ENCODE results near the gene CELF2. TPM values are rescaled to one million over a fixed set of nuclear protein-coding genes. Genes with fewer than 3 reads are reported as not detected.
A peak's percentile ranks its signal among the peaks of the same experiment; 100 is the strongest.

The CELF2 gene
- total RNA-seq, 1 donor from 2014 or later, result 31.6 TPM

- no peaks in the 10 kb centered on the region for H3K79me2 ChIP-seq (ENCODE audit: low read depth)
- H3K27me3 Mint-ChIP-seq (ENCODE audit: insufficient read depth, low read depth), result no peaks in the 10 kb centered on the region
- H3K27me3 ChIP-seq, result no peaks in the 10 kb centered on the region
- H3F3A ChIP-seq (ENCODE audit: low read depth), result peaks cover 14% of the 10 kb centered on the region
- H3K4me1 Mint-ChIP-seq, result peaks cover 43% of the 10 kb centered on the region
- TF ChIP-seq EZH2phosphoT487 (IDR thresholded peaks at IDR 0.05) (no peak), EZH2 (IDR thresholded peaks at IDR 0.05) (no peak), CTCF (IDR thresholded peaks at IDR 0.05) (no peak)
- no peaks in the 10 kb centered on the region for H3K36me3 ChIP-seq
- H3K27ac Mint-ChIP-seq, result no peak overlapping the region
- H2AFZ ChIP-seq (replicated peaks), result no peak overlapping the region
- H3K4me3 Mint-ChIP-seq, result no peak overlapping the region
- peaks cover 20% of the 10 kb centered on the region for H3K4me1 ChIP-seq
- H3K9me3 ChIP-seq (ENCODE audit: low read depth), result no peaks in the 10 kb centered on the region
- no peak overlapping the region for H3K27ac ChIP-seq
- H3K4me3 ChIP-seq, result no peak overlapping the region
- no peaks in the 10 kb centered on the region for H3K36me3 Mint-ChIP-seq
- no peaks in the 10 kb centered on the region for H3K9me3 Mint-ChIP-seq
- no peak overlapping the region for H3K4me2 ChIP-seq
- no peaks in the 10 kb centered on the region for H4K20me1 ChIP-seq (ENCODE audit: low read depth)
- DNase-seq (ENCODE audit: low spot score), result no peak
- H3K9ac ChIP-seq, result no peak overlapping the region
Measured at GRCh38 chr10:11265484-11265883, 247.8 kb downstream of the CELF2 start.

GRCh38 chr10:11266426-11266825 lies 248.8 kb downstream of the CELF2 start:
- no peak for TF ChIP-seq EZH2phosphoT487 (IDR thresholded peaks at IDR 0.05)
- no peak for TF ChIP-seq EZH2 (IDR thresholded peaks at IDR 0.05)
- no peak for TF ChIP-seq CTCF (IDR thresholded peaks at IDR 0.05)
- Mint-ChIP-seq H3K4me3 (no peak overlapping the region), H3K9me3 (no peaks in the 10 kb centered on the region), H3K27ac (peak overlapping the region; percentile 27), H3K27me3 (ENCODE audit: insufficient read depth, low read depth) (no peaks in the 10 kb centered on the region), H3K36me3 (no peaks in the 10 kb centered on the region), H3K4me1 (peaks cover 43% of the 10 kb centered on the region)
- H3K27ac ChIP-seq, result no peak overlapping the region
- DNase-seq (ENCODE audit: low spot score), result peak; percentile 16
- H4K20me1 ChIP-seq (ENCODE audit: low read depth), result no peaks in the 10 kb centered on the region
- H3K79me2 ChIP-seq (ENCODE audit: low read depth), result no peaks in the 10 kb centered on the region
- H3K27me3 ChIP-seq, result no peaks in the 10 kb centered on the region
- peaks cover 20% of the 10 kb centered on the region for H3K4me1 ChIP-seq
- H2AFZ ChIP-seq (replicated peaks), result no peak overlapping the region
- peaks cover 14% of the 10 kb centered on the region for H3F3A ChIP-seq (ENCODE audit: low read depth)
- no peak overlapping the region for H3K4me3 ChIP-seq
- no peaks in the 10 kb centered on the region for H3K9me3 ChIP-seq (ENCODE audit: low read depth)
- peak overlapping the region; percentile 11 for H3K4me2 ChIP-seq
- no peaks in the 10 kb centered on the region for H3K36me3 ChIP-seq
- H3K9ac ChIP-seq, result no peak overlapping the region

- H2AFZ ChIP-seq (replicated peaks), result no peak overlapping the region
- peak overlapping the region; percentile 31 for H3K4me2 ChIP-seq
- H3K4me1 ChIP-seq, result peaks cover 32% of the 10 kb centered on the region
- no peaks in the 10 kb centered on the region for H4K20me1 ChIP-seq (ENCODE audit: low read depth)
- H3K27me3 ChIP-seq, result no peaks in the 10 kb centered on the region
- peak; percentile 93 for DNase-seq (ENCODE audit: low spot score)
- H3K27ac Mint-ChIP-seq, result peak overlapping the region; percentile 3
- no peaks in the 10 kb centered on the region for H3K79me2 ChIP-seq (ENCODE audit: low read depth)
- no peaks in the 10 kb centered on the region for H3K27me3 Mint-ChIP-seq (ENCODE audit: insufficient read depth, low read depth)
- no peaks in the 10 kb centered on the region for H3K9me3 Mint-ChIP-seq
- no peaks in the 10 kb centered on the region for H3K9me3 ChIP-seq (ENCODE audit: low read depth)
- peaks cover 40% of the 10 kb centered on the region for H3K4me1 Mint-ChIP-seq
- H3K9ac ChIP-seq, result no peak overlapping the region
- H3K36me3 Mint-ChIP-seq, result peaks cover 8% of the 10 kb centered on the region
- H3K4me3 Mint-ChIP-seq, result no peak overlapping the region
- no peak overlapping the region for H3K4me3 ChIP-seq
- TF ChIP-seq EZH2 (IDR thresholded peaks at IDR 0.05), result no peak
- TF ChIP-seq EZH2phosphoT487 (IDR thresholded peaks at IDR 0.05), result no peak
- peak; percentile 94 for TF ChIP-seq CTCF (IDR thresholded peaks at IDR 0.05)
- no peak overlapping the region for H3K27ac ChIP-seq
- no peaks in the 10 kb centered on the region for H3K36me3 ChIP-seq
- peaks cover 14% of the 10 kb centered on the region for H3F3A ChIP-seq (ENCODE audit: low read depth)
Measured at GRCh38 chr10:11270135-11270857, 252.6 kb downstream of the CELF2 start.
